BJ (cell line): ENCODE data around the gene RASSF5. TPM values are rescaled to one million over a fixed set of nuclear protein-coding genes. Genes with fewer than 3 reads are reported as not detected.

ENCODE experiments used
- CTCF ChIA-PET: fragments of 350-600 bp; formaldehyde crosslinking; extraction: SDS; loops from one replicate; lab custom pipeline; 2021; ENCODE audit warnings: antibody characterized with exemption, inconsistent platforms; lab: Yijun Ruan, JAX
- POLR2A ChIA-PET: fragments of 300-600 bp; sonication (Branson Sonifier 250); formaldehyde crosslinking; extraction: SDS; loops from one replicate; lab custom pipeline; 2021; ENCODE audit warnings: antibody characterized with exemption; lab: Charles Lee
- DNase-seq: peaks from one replicate; pipeline ENCODE4 v3.0.0-alpha.2; 2011; ENCODE audit warnings: low read depth
- H3K27me3 ChIP-seq: 2 replicates; pipeline ENCODE4 v1.6.0; 2011; ENCODE audit warnings: low read length; ENCODE audit not compliant: control insufficient read depth, insufficient read depth
- H3K36me3 ChIP-seq: 2 replicates; pipeline ENCODE4 v1.5.1; 2011; ENCODE audit warnings: low read length; ENCODE audit not compliant: control insufficient read depth, insufficient read depth
- H3K4me3 ChIP-seq: 2 replicates; pipeline ENCODE4 v1.5.1; 2011; ENCODE audit warnings: low read depth, mild to moderate bottlenecking, control low read depth, low read length
- CTCF ChIP-seq: IDR thresholded peaks from 2 replicates; pipeline ENCODE4 v1.5.1; 2011; ENCODE audit warnings: low read depth, mild to moderate bottlenecking, control low read depth, inconsistent platforms, low read length, moderate library complexity; ENCODE audit not compliant: insufficient read depth
- polyA plus RNA-seq: library from polyadenylated mRNA; depleted of rRNA; stranded (reverse); fragments of >200 nt; gene quantifications from 2 replicates; pipeline ENCODE4 v1.2.3, GENCODE V29; 2011

The RASSF5 gene
- polyA plus RNA-seq, 1 experiment, result 2.1 TPM

DNA sequence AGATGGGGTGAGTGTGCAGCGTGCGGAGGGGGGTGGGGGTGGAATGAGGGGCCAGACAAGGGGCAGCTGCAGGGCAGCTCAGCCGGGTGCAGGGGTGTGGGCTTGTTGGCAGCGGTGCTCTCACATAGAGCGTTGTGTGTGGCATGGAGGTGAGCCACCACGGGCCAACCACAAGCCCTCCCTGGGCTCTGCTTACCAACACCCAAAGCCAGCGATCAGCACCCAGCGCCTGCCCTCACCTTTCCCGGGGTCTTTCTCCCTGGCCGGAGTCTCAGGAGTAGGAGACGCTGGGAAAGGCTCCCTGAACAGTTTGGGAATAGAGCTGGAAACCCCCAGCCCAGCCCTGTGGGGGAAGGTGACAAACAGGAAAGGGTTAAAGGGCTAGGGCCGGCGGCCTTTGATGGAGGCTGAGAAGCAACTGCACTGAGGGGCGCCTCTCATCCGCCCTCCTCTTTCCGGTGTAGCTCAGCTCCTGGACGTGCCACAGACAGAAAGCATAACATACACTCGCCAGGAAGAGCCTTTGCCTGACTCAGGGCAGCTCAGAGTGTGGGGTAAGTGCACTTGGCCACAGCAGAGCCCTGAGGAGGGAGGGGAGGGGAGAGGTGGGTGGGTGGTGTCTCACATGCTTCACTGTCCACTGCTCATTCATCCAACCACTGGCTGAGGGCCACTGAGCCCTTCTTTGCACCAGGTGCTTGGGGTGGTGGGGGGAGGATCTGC is 36.5 kb upstream of the RASSF5 start:
- TF ChIP-seq CTCF, result no peak
- CTCF ChIA-PET, result interaction anchor here (0.7 to 3.7 kb wide), 11 partner anchors 9 to 193 kb away, joined by 3 to 45 read pairs (median 4); partner anchors contain the start of gene EIF2D
- POLR2A ChIA-PET, result interaction anchor here (0.5 to 0.6 kb wide), 3 partner anchors 31 to 1963 kb away, joined by 3 to 11 read pairs (median 9); no protein-coding TSS in a partner anchor

GRCh38 chr1:206471415-206471801 is 35.9 kb upstream of the RASSF5 start:
- H3K4me3 ChIP-seq, result peak overlapping the region; percentile 94
- ChIA-PET CTCF (interaction anchor here (0.7 to 3.7 kb wide), 6 partner anchors 10 to 140 kb away, joined by 3 to 45 read pairs (median 8); no protein-coding TSS in a partner anchor), POLR2A (interaction anchor here (0.6 kb wide), 1 partner anchor 1964 kb away, joined by 3 read pairs; no protein-coding TSS in a partner anchor)
- no peak for TF ChIP-seq CTCF
- DNase-seq, result no peak
- H3K27me3 ChIP-seq, result no peaks in the 10 kb centered on the region
- H3K36me3 ChIP-seq, result peaks cover 16% of the 10 kb centered on the region

More for the DNA sequence above, 36.5 kb upstream of the RASSF5 start:
- Histone ChIP-seq H3K27me3 (no peaks in the 10 kb centered on the region), H3K4me3 (peak overlapping the region; percentile 94), H3K36me3 (peaks cover 12% of the 10 kb centered on the region)
- no peak for DNase-seq

DNA sequence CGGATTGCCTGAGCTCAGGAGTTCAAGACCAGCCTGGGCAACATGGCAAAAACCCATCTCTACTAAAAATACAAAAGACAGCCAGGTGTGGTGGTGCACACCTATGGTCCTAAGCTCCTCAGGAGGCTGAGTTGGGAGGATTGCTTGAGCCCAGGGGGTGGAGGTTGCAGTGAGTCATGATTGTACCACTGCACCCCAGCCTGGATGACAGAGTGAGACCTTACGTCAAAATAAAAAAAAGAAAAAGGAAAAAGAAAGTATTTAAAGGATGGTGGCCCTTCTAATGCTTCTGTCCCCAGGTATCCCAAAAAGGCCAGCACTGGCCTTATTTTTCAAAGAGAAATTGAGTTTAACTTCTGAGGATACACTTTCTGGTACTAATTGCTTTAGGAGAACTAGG is 35.3 kb upstream of the RASSF5 start:
- Histone ChIP-seq H3K4me3 (no peak overlapping the region), H3K36me3 (peaks cover 21% of the 10 kb centered on the region), H3K27me3 (no peaks in the 10 kb centered on the region)
- TF ChIP-seq CTCF, result no peak
- POLR2A ChIA-PET, result no interaction called here
- DNase-seq, result no peak
- CTCF ChIA-PET, result interaction anchor here (1.2 to 3.7 kb wide), 3 partner anchors 9 to 111 kb away, joined by 3 to 45 read pairs (median 29); no protein-coding TSS in a partner anchor

GRCh38 chr1:206472454-206472853 is 34.9 kb upstream of the RASSF5 start:
- Histone ChIP-seq H3K4me3 (no peak overlapping the region), H3K36me3 (peaks cover 26% of the 10 kb centered on the region), H3K27me3 (no peaks in the 10 kb centered on the region)
- ChIA-PET CTCF (interaction anchor here (1.6 to 3.7 kb wide), 2 partner anchors 9 to 11 kb away, joined by 7 to 45 read pairs; no protein-coding TSS in a partner anchor), POLR2A (no interaction called here)
- TF ChIP-seq CTCF, result no peak
- DNase-seq, result no peak

DNA sequence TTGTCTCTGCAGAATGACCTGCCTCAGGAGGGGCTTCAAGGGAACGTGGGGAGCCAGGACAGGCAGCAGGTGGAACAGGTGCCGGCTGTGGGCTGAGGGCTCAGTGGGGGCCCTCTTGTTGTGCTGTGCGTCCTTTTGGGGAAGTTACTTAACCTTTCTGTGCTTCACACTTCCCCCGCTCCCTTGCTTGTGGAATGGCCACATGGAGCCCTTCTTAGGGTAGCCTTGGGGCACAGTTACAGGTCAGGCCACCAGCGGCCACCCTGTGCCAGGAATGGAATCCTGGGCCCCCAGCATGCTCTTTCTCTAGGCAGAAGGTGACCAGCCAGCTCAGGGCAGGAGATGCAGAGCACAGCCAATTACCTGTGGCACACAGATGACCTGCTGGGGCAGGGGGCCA is 34.4 kb upstream of the RASSF5 start:
- DNase-seq, result no peak
- POLR2A ChIA-PET, result no interaction called here
- Histone ChIP-seq H3K27me3 (no peaks in the 10 kb centered on the region), H3K4me3 (no peak overlapping the region), H3K36me3 (peaks cover 29% of the 10 kb centered on the region)
- no peak for TF ChIP-seq CTCF
- CTCF ChIA-PET, result interaction anchor here (1.0 to 1.6 kb wide), 2 partner anchors 8 to 11 kb away, joined by 3 to 7 read pairs; no protein-coding TSS in a partner anchor
